Measurements from ENCODE around the gene SOD3. TPM values are rescaled to one million over a fixed set of nuclear protein-coding genes. Genes with fewer than 3 reads are reported as not detected.
A peak's percentile ranks its signal among the peaks of the same experiment; 100 is the strongest.

SOD3 gene
- total RNA-seq, 1 experiment from 2014 or later, result not detected

DNA sequence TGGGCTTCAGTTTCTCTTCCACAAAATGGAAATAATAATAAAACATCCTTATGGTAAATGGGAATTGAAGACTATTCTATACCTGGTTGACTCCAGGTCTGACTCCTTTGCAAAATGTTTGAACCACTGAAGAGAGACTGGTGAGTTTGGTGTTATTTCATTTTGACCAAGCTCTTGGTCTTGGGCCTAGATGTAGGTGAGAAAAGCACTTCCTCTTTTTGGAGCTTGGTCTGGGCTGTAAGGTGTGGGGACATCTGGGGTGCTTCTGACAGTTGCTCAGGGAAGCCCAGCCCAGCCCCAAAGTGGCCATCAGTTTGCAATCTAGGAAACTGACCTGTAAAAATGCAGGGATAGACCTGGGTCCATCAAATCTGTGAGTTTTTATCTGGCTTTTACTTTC, 26.8 kb upstream of the SOD3 start:
- DNase-seq (ENCODE audit: unreplicated experiment), result no peak
- no peak overlapping the region for H3K4me3 Mint-ChIP-seq (ENCODE audit: unreplicated experiment)
- ChIA-PET CTCF (interaction anchor here (0.6 to 0.9 kb wide), 2 partner anchors 49 to 298 kb away, joined by 3 to 6 read pairs; no protein-coding TSS in a partner anchor), POLR2A (interaction anchor here (1.2 kb wide), 1 partner anchor 12 kb away, joined by 4 read pairs; no protein-coding TSS in a partner anchor)
- intact Hi-C loops (cut with micrococcal nuclease), result no loop called here
- no peaks in the 10 kb centered on the region for H3K9me3 Mint-ChIP-seq (ENCODE audit: unreplicated experiment)
- H3K36me3 Mint-ChIP-seq (ENCODE audit: insufficient read depth, unreplicated experiment), result no peaks in the 10 kb centered on the region
- no peak overlapping the region for H3K27ac Mint-ChIP-seq (ENCODE audit: low read depth, unreplicated experiment)
- TF ChIP-seq, protein P1, sequence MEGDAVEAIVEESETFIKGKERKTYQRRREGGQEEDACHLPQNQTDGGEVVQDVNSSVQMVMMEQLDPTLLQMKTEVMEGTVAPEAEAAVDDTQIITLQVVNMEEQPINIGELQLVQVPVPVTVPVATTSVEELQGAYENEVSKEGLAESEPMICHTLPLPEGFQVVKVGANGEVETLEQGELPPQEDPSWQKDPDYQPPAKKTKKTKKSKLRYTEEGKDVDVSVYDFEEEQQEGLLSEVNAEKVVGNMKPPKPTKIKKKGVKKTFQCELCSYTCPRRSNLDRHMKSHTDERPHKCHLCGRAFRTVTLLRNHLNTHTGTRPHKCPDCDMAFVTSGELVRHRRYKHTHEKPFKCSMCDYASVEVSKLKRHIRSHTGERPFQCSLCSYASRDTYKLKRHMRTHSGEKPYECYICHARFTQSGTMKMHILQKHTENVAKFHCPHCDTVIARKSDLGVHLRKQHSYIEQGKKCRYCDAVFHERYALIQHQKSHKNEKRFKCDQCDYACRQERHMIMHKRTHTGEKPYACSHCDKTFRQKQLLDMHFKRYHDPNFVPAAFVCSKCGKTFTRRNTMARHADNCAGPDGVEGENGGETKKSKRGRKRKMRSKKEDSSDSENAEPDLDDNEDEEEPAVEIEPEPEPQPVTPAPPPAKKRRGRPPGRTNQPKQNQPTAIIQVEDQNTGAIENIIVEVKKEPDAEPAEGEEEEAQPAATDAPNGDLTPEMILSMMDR (IDR thresholded peaks at IDR 0.05; ENCODE audit: unreplicated experiment), result no peak
- no peaks in the 10 kb centered on the region for H3K27me3 Mint-ChIP-seq (ENCODE audit: insufficient read depth, unreplicated experiment)
- BruUV-seq (replicated peaks), result no TSS peak
- H3K4me1 Mint-ChIP-seq (ENCODE audit: insufficient read depth, unreplicated experiment), result peaks cover 20% of the 10 kb centered on the region

DNA sequence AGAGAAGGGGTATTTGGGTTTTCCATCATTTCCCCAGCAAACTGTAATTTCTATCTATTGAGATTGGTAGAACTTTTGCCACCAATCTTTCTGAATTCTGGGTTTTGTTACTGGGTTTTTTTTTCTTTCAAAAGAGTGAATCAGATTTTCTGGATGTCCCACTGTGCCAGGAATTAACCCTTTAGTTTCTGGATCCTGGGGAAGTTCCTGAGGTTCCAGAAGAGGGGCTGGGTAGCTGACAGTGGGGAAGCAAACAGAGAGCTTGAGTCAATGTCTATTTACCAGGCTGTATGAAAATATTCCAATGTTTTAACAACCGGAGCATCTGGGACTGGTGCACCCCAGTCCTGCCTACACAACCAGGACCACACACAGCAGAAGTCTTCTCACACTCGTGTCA, 25.8 kb upstream of the SOD3 start:
- POLR2A ChIA-PET, result interaction anchor here (1.3 kb wide), 1 partner anchor 16 kb away, joined by 4 read pairs; no protein-coding TSS in a partner anchor
- CTCF ChIA-PET, result interaction anchor here (0.6 to 1.6 kb wide), 4 partner anchors 24 to 211 kb away, joined by 3 to 6 read pairs (median 3); no protein-coding TSS in a partner anchor
- Mint-ChIP-seq H3K27me3 (ENCODE audit: insufficient read depth, unreplicated experiment) (no peaks in the 10 kb centered on the region), H3K9me3 (ENCODE audit: unreplicated experiment) (no peaks in the 10 kb centered on the region), H3K27ac (ENCODE audit: low read depth, unreplicated experiment) (no peak overlapping the region), H3K36me3 (ENCODE audit: insufficient read depth, unreplicated experiment) (no peaks in the 10 kb centered on the region), H3K4me3 (ENCODE audit: unreplicated experiment) (no peak overlapping the region), H3K4me1 (ENCODE audit: insufficient read depth, unreplicated experiment) (peaks cover 17% of the 10 kb centered on the region)
- DNase-seq (ENCODE audit: unreplicated experiment), result no peak
- intact Hi-C loops (cut with micrococcal nuclease), result no loop called here
- TF ChIP-seq, protein P1 (IDR thresholded peaks at IDR 0.05; ENCODE audit: unreplicated experiment), result no peak
- BruUV-seq (replicated peaks), result no TSS peak

DNA sequence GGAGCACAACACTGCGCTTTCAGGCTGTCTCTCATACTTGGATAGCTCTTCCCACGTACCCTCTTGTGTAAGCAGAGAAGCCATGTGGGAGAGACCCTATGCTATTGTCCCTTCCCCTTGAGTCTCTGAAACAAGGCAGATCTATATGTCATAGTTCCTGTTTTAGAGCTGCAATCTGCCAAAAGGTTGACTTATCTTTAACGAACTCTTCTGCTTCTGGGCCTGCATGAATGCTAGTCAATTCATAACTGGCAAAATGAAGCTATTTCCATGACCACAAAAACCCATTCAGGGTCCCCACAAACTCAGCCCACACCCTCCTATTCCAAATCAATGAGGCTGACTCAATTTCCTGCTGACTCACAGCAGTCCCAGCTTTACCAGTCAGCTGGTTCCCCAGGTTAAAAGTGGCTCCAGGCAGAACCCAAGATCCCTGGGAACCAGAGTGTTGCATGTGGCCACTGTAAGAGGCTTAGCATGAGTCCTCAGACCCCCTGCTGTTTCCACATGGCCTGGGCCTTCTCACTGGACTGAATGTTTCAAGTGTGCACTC, 25.3 kb upstream of the SOD3 start:
- DNase-seq (ENCODE audit: unreplicated experiment), result peak; percentile 90
- Mint-ChIP-seq H3K4me3 (ENCODE audit: unreplicated experiment) (no peak overlapping the region), H3K9me3 (ENCODE audit: unreplicated experiment) (no peaks in the 10 kb centered on the region), H3K27ac (ENCODE audit: low read depth, unreplicated experiment) (no peak overlapping the region), H3K36me3 (ENCODE audit: insufficient read depth, unreplicated experiment) (no peaks in the 10 kb centered on the region), H3K4me1 (ENCODE audit: insufficient read depth, unreplicated experiment) (peaks cover 20% of the 10 kb centered on the region), H3K27me3 (ENCODE audit: insufficient read depth, unreplicated experiment) (no peaks in the 10 kb centered on the region)
- TF ChIP-seq, protein P1 (IDR thresholded peaks at IDR 0.05; ENCODE audit: unreplicated experiment), result no peak
- intact Hi-C loops (cut with micrococcal nuclease), result no loop called here
- no TSS peak for BruUV-seq (replicated peaks)
- ChIA-PET POLR2A (interaction anchor here (1.3 kb wide), 1 partner anchor 16 kb away, joined by 4 read pairs; no protein-coding TSS in a partner anchor), CTCF (interaction anchor here (0.6 to 1.6 kb wide), 4 partner anchors 23 to 210 kb away, joined by 3 to 6 read pairs (median 3); no protein-coding TSS in a partner anchor)

DNA sequence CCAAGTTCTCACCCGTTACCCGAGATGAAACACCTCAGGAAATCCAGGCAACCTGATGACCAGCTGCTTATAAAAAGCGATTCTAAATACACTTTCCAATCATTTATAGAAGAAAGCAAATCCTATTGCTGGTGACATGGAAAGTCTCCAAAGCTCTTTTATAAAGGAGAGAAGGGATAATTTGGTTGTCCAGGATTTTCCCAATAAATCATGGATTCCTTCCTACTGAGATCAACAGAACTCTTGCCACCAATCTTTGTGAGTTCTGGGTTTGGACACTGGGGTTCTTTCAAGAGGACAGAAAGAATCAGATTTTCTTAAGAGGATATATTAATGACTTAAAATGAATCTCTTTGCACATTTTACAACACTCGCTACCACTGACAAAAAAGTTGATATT, 24.7 kb upstream of the SOD3 start:
- Mint-ChIP-seq H3K36me3 (ENCODE audit: insufficient read depth, unreplicated experiment) (no peaks in the 10 kb centered on the region), H3K9me3 (ENCODE audit: unreplicated experiment) (no peaks in the 10 kb centered on the region), H3K4me1 (ENCODE audit: insufficient read depth, unreplicated experiment) (peaks cover 25% of the 10 kb centered on the region), H3K27ac (ENCODE audit: low read depth, unreplicated experiment) (no peak overlapping the region), H3K4me3 (ENCODE audit: unreplicated experiment) (no peak overlapping the region), H3K27me3 (ENCODE audit: insufficient read depth, unreplicated experiment) (no peaks in the 10 kb centered on the region)
- TF ChIP-seq, protein P1 (IDR thresholded peaks at IDR 0.05; ENCODE audit: unreplicated experiment), result no peak
- POLR2A ChIA-PET, result interaction anchor here (1.3 kb wide), 1 partner anchor 17 kb away, joined by 4 read pairs; no protein-coding TSS in a partner anchor
- CTCF ChIA-PET, result interaction anchor here (1.6 kb wide), 1 partner anchor 210 kb away, joined by 6 read pairs; no protein-coding TSS in a partner anchor
- no peak for DNase-seq (ENCODE audit: unreplicated experiment)
- intact Hi-C loops (cut with micrococcal nuclease), result no loop called here
- BruUV-seq (replicated peaks), result no TSS peak
